Measurements from ENCODE around the gene NR1H3. TPM values are rescaled to one million over a fixed set of nuclear protein-coding genes. Genes with fewer than 3 reads are reported as not detected.
A peak's percentile ranks its signal among the peaks of the same experiment; 100 is the strongest.

The NR1H3 gene
- total RNA-seq, 4 donors from 2014 or later: 95.8 to 152 (median 123) TPM

GRCh38 chr11:47215366-47215910, 42.4 kb upstream of the NR1H3 start:
- H3K4me1 ChIP-seq: peaks cover 0 to 25% (median 7%) of the 10 kb centered on the region in 4 donors

DNA sequence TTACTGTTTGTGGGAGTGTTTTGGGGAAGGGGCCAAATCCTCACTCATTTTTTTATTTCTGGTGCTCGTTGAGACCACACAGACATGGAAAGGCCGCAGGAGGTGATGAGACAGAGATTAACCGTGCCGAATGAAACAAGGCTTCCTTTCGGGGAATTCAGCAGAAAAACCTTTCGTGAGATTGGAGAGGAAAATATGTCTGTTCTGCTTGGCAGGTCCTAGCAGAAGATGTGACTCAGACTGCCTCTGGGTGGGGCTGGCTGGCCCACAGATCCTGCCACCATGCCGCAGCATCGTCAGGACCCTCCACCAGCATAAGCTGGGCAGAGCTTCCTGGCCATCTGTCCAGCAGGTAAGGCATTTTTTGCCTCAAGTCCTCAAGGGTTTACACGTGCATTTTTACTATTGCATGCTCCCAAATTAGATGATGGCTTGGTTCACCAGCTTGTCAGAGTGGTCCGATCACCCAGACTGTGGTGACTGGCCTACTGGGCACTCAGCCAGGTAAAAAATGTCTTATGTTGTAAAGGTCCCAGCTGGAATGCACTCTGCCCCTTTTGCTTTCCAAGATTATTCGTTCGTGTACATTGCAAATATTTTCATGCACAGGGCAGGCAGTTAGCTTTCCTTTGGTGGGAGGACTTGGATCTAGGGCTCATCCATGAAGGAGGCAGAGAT, 41.5 kb upstream of the NR1H3 start:
- Histone ChIP-seq H3K4me1 (peaks cover 0 to 28% (median 7%) of the 10 kb centered on the region in 4 donors), H3K4me3 (peak overlapping the region; percentile 50 to 73 (median 56)), H3K27ac (peak overlapping the region; percentile 81 to 90 (median 86)), H3K9me3 (no peaks in the 10 kb centered on the region), H3K27me3 (no peaks in the 10 kb centered on the region), H3K36me3 (peaks cover 0 to 11% (median 0%) of the 10 kb centered on the region in 3 donors)
- TF ChIP-seq, protein P1, sequence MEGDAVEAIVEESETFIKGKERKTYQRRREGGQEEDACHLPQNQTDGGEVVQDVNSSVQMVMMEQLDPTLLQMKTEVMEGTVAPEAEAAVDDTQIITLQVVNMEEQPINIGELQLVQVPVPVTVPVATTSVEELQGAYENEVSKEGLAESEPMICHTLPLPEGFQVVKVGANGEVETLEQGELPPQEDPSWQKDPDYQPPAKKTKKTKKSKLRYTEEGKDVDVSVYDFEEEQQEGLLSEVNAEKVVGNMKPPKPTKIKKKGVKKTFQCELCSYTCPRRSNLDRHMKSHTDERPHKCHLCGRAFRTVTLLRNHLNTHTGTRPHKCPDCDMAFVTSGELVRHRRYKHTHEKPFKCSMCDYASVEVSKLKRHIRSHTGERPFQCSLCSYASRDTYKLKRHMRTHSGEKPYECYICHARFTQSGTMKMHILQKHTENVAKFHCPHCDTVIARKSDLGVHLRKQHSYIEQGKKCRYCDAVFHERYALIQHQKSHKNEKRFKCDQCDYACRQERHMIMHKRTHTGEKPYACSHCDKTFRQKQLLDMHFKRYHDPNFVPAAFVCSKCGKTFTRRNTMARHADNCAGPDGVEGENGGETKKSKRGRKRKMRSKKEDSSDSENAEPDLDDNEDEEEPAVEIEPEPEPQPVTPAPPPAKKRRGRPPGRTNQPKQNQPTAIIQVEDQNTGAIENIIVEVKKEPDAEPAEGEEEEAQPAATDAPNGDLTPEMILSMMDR (IDR thresholded peaks at IDR 0.05): no peak
- no peak for TF ChIP-seq POLR2A (IDR thresholded peaks at IDR 0.05)
- DNase-seq: peak; percentile 32 to 70 (median 57)

More at GRCh38 chr11:47215366-47215910, 42.4 kb upstream of the NR1H3 start:
- H3K27ac ChIP-seq: peak overlapping the region; percentile 81 to 90 (median 86)
- no peaks in the 10 kb centered on the region for H3K9me3 ChIP-seq
- TF ChIP-seq, protein P1 (IDR thresholded peaks at IDR 0.05): no peak
- peak in 1 of 2 donors; percentile 2 for TF ChIP-seq POLR2A (IDR thresholded peaks at IDR 0.05)
- peaks cover 0 to 11% (median 0%) of the 10 kb centered on the region in 3 donors for H3K36me3 ChIP-seq
- H3K4me3 ChIP-seq: peak overlapping the region; percentile 50 to 73 (median 56)
- no peak for DNase-seq
- H3K27me3 ChIP-seq: no peaks in the 10 kb centered on the region

- Histone ChIP-seq H3K36me3 (peaks cover 0 to 16% (median 0%) of the 10 kb centered on the region in 3 donors), H3K4me3 (no peak overlapping the region), H3K27ac (no peak overlapping the region), H3K9me3 (no peaks in the 10 kb centered on the region), H3K27me3 (no peaks in the 10 kb centered on the region), H3K4me1 (peaks cover 0 to 28% (median 7%) of the 10 kb centered on the region in 4 donors)
- TF ChIP-seq, protein P1 (IDR thresholded peaks at IDR 0.05): no peak
- no peak for TF ChIP-seq POLR2A (IDR thresholded peaks at IDR 0.05)
- DNase-seq: no peak
Observed at GRCh38 chr11:47220401-47220821, 37.4 kb upstream of the NR1H3 start.

DNA sequence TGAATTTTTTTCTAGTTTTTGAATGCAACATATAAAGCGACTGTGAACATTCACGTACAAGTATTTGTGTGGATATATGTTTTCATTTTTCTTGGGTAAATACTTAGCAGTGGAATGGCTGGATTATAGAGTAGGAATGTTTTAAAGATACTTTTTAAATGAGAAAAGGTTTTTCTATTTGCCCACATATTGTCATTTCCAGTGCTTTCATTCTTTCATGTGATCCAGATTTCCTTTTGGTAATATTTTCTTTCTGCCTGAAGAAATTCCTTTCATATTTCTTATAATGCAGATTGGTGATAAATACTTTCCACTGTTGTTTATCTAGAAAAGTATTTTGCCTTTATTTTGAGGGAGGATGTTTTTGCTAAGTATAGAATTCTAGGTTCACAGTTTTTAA, 35.1 kb upstream of the NR1H3 start:
- peaks cover 0 to 20% (median 0%) of the 10 kb centered on the region in 3 donors for H3K36me3 ChIP-seq
- no peak overlapping the region for H3K4me3 ChIP-seq

GRCh38 chr11:47225552-47226400, 32.0 kb upstream of the NR1H3 start:
- no peak for TF ChIP-seq POLR2A (IDR thresholded peaks at IDR 0.05)
- Histone ChIP-seq H3K27ac (no peak overlapping the region), H3K9me3 (no peaks in the 10 kb centered on the region), H3K4me1 (no peaks in the 10 kb centered on the region), H3K4me3 (no peak overlapping the region), H3K27me3 (no peaks in the 10 kb centered on the region), H3K36me3 (peaks cover 0 to 9% (median 0%) of the 10 kb centered on the region in 3 donors)
- DNase-seq: no peak

More for the DNA sequence above, 35.1 kb upstream of the NR1H3 start:
- H3K27ac ChIP-seq: no peak overlapping the region
- peaks cover 0 to 6% (median 0%) of the 10 kb centered on the region in 4 donors for H3K4me1 ChIP-seq
- no peak for TF ChIP-seq POLR2A (IDR thresholded peaks at IDR 0.05)
- TF ChIP-seq, protein P1 (IDR thresholded peaks at IDR 0.05): no peak
- no peaks in the 10 kb centered on the region for H3K9me3 ChIP-seq
- H3K27me3 ChIP-seq: no peaks in the 10 kb centered on the region
- no peak for DNase-seq

All from Peyer's patch (tissue), 4 donors.